WERI-Rb-1 (cell line): ENCODE results near the gene TMEM213.

Experiments used
- DNase-seq: peaks from one replicate; pipeline ENCODE4 v3.0.0-alpha.2; 2020
- H3K27ac ChIP-seq: fragments of 250-450 bp; sonication (Bioruptor Pico); 2 replicates; pipeline ENCODE4 v1.5.1; 2020; ENCODE audit warnings: mild to moderate bottlenecking, moderate library complexity
- H3K27me3 ChIP-seq: fragments of 250-450 bp; sonication (Bioruptor Pico); 2 replicates; pipeline ENCODE4 v1.5.1; 2021; ENCODE audit warnings: mild to moderate bottlenecking, low read depth, moderate library complexity; ENCODE audit not compliant: insufficient read depth, severe bottlenecking
- H3K36me3 ChIP-seq: fragments of 250-450 bp; sonication (Bioruptor Pico); 2 replicates; pipeline ENCODE4 v1.5.1; 2020; ENCODE audit warnings: mild to moderate bottlenecking, moderate library complexity
- H3K4me3 ChIP-seq: 2 replicates; pipeline ENCODE4 v1.5.1; 2011; ENCODE audit warnings: low read depth, mild to moderate bottlenecking, control low read depth, low read length
- H3K9me3 ChIP-seq: fragments of 250-450 bp; sonication (Bioruptor Pico); 2 replicates; pipeline ENCODE4 v1.5.1; 2021; ENCODE audit warnings: mild to moderate bottlenecking, moderate library complexity; ENCODE audit not compliant: severe bottlenecking
- CTCF ChIP-seq: IDR thresholded peaks from 2 replicates; pipeline ENCODE4 v1.5.1; 2011; ENCODE audit warnings: low read depth, mild to moderate bottlenecking, control low read depth, inconsistent platforms, low read length

Gene TMEM213

GRCh38 chr7:138835087-138835486, 37.3 kb downstream of the TMEM213 start:
- Histone ChIP-seq H3K27me3 (no peaks in the 10 kb centered on the region), H3K36me3 (peaks cover 23% of the 10 kb centered on the region), H3K9me3 (no peaks in the 10 kb centered on the region), H3K4me3 (no peak overlapping the region), H3K27ac (no peak overlapping the region)
- no peak for TF ChIP-seq CTCF
- DNase-seq = no peak

GRCh38 chr7:138837627-138838026, 39.8 kb downstream of the TMEM213 start:
- no peak for DNase-seq
- H3K27me3 ChIP-seq = no peaks in the 10 kb centered on the region
- no peaks in the 10 kb centered on the region for H3K9me3 ChIP-seq
- H3K27ac ChIP-seq = no peak overlapping the region
- H3K36me3 ChIP-seq = peaks cover 25% of the 10 kb centered on the region
- no peak overlapping the region for H3K4me3 ChIP-seq
- TF ChIP-seq CTCF = no peak

- H3K9me3 ChIP-seq = no peaks in the 10 kb centered on the region
- no peak for DNase-seq
- no peaks in the 10 kb centered on the region for H3K27me3 ChIP-seq
- TF ChIP-seq CTCF = no peak; the same call in 1 of the 2 replicates
- H3K4me3 ChIP-seq = no peak overlapping the region
- H3K36me3 ChIP-seq = peaks cover 25% of the 10 kb centered on the region
- no peak overlapping the region for H3K27ac ChIP-seq
Measured at GRCh38 chr7:138838166-138838565, 40.4 kb downstream of the TMEM213 start.

GRCh38 chr7:138842111-138842510, 44.3 kb downstream of the TMEM213 start:
- Histone ChIP-seq H3K27ac (no peak overlapping the region), H3K4me3 (no peak overlapping the region), H3K36me3 (peaks cover 10% of the 10 kb centered on the region), H3K27me3 (no peaks in the 10 kb centered on the region), H3K9me3 (no peaks in the 10 kb centered on the region)
- no peak for TF ChIP-seq CTCF
- peak; percentile 23 for DNase-seq

- Histone ChIP-seq H3K36me3 (peaks cover 3% of the 10 kb centered on the region), H3K4me3 (no peak overlapping the region), H3K9me3 (no peaks in the 10 kb centered on the region), H3K27me3 (no peaks in the 10 kb centered on the region), H3K27ac (no peak overlapping the region)
- DNase-seq = no peak
- TF ChIP-seq CTCF = no peak
Measured at GRCh38 chr7:138843632-138844580, 46.1 kb downstream of the TMEM213 start.
